HepG2 (cell line): ENCODE measurements around the gene ATAD3C.
"Not testable (repeated sequence)": the region's sequence is repeated elsewhere in the genome, so short reads cannot be mapped to it uniquely, and the experiment has no call there.

Source experiments
- CHD4 ChIP-seq: fragments of 200-600 bp; sonication (generic); IDR thresholded peaks from 2 replicates; pipeline ENCODE4 v1.7.0; 2017; ENCODE audit warnings: mild to moderate bottlenecking, low read length, borderline replicate concordance
- FOXA1 ChIP-seq, 2 experiments: fragments of 450-650 bp in 1 of 2; sonication (generic) in 1 of 2; formaldehyde crosslinking in 1 of 2; IDR thresholded peaks; 2 replicates each; pipeline versions ENCODE4 v1.4.0 to v1.6.1; 2016 to 2020; ENCODE audit warnings: missing genetic modification reagents in 1 of 2
- MEIS1 ChIP-seq: sonication (generic); formaldehyde crosslinking; IDR thresholded peaks from 2 replicates; pipeline ENCODE4 v1.9.0; 2021; ENCODE audit warnings: mild to moderate bottlenecking, missing genetic modification reagents, moderate library complexity, borderline replicate concordance
- TOPORS ChIP-seq: sonication (generic); formaldehyde crosslinking; IDR thresholded peaks from 2 replicates; pipeline ENCODE4 v1.8.0; 2023; ENCODE audit warnings: mild to moderate bottlenecking, missing genetic modification reagents
- USF2 ChIP-seq, 2 experiments: sonication (generic) in 1 of 2; formaldehyde crosslinking in 1 of 2; IDR thresholded peaks; 2 replicates each; pipeline versions ENCODE4 v1.5.1 to v1.6.1; 2011 to 2020; ENCODE audit warnings: borderline replicate concordance in 1 of 2, low read depth in 1 of 2, low read length in 1 of 2, mild to moderate bottlenecking in 1 of 2, missing genetic modification reagents in 1 of 2, moderate library complexity in 1 of 2
- ZNF274 ChIP-seq: sonication (generic); formaldehyde crosslinking; IDR thresholded peaks from 2 replicates; pipeline ENCODE4 v1.5.1; 2020; ENCODE audit warnings: mild to moderate bottlenecking, missing genetic modification reagents
- ZNF574 ChIP-seq: sonication (generic); formaldehyde crosslinking; IDR thresholded peaks from 2 replicates; pipeline ENCODE4 v1.4.0; 2020; ENCODE audit warnings: missing genetic modification reagents
- ZSCAN9 ChIP-seq: IDR thresholded peaks from 2 replicates; pipeline ENCODE4 v1.6.1; 2016; ENCODE audit warnings: borderline replicate concordance
- TF ChIP-seq, protein P1 (sequence below), 2 experiments: fragments of 450-650 bp in 1 of 2; sonication (generic) in 1 of 2; formaldehyde crosslinking in 1 of 2; IDR thresholded peaks; 2 replicates each; pipeline versions ENCODE4 v1.6.1 to v1.8.0; 2016 to 2022; ENCODE audit warnings: antibody characterized with exemption in 1 of 2, mild to moderate bottlenecking in 1 of 2, missing genetic modification reagents in 1 of 2
- TF ChIP-seq, protein P2 (sequence below): sonication (generic); formaldehyde crosslinking; IDR thresholded peaks from 2 replicates; pipeline ENCODE4 v1.4.0; 2020; ENCODE audit warnings: missing genetic modification reagents

GRCh38 chr1:1412311-1412902 lies 37.1 kb upstream of the ATAD3C start:
- TF ChIP-seq, protein P1, sequence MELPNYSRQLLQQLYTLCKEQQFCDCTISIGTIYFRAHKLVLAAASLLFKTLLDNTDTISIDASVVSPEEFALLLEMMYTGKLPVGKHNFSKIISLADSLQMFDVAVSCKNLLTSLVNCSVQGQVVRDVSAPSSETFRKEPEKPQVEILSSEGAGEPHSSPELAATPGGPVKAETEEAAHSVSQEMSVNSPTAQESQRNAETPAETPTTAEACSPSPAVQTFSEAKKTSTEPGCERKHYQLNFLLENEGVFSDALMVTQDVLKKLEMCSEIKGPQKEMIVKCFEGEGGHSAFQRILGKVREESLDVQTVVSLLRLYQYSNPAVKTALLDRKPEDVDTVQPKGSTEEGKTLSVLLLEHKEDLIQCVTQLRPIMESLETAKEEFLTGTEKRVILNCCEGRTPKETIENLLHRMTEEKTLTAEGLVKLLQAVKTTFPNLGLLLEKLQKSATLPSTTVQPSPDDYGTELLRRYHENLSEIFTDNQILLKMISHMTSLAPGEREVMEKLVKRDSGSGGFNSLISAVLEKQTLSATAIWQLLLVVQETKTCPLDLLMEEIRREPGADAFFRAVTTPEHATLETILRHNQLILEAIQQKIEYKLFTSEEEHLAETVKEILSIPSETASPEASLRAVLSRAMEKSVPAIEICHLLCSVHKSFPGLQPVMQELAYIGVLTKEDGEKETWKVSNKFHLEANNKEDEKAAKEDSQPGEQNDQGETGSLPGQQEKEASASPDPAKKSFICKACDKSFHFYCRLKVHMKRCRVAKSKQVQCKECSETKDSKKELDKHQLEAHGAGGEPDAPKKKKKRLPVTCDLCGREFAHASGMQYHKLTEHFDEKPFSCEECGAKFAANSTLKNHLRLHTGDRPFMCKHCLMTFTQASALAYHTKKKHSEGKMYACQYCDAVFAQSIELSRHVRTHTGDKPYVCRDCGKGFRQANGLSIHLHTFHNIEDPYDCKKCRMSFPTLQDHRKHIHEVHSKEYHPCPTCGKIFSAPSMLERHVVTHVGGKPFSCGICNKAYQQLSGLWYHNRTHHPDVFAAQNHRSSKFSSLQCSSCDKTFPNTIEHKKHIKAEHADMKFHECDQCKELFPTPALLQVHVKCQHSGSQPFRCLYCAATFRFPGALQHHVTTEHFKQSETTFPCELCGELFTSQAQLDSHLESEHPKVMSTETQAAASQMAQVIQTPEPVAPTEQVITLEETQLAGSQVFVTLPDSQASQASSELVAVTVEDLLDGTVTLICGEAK (IDR thresholded peaks at IDR 0.05): not testable (repeated sequence)
- TF ChIP-seq, protein P1 (CRISPR knock-in tag; IDR thresholded peaks at IDR 0.05): not testable (repeated sequence)
- TF ChIP-seq ZNF574 (CRISPR knock-in tag); ZNF274 (CRISPR knock-in tag); USF2 (IDR thresholded peaks at IDR 0.05; ENCODE audit: low read depth, low read length); USF2 (CRISPR knock-in tag; IDR thresholded peaks at IDR 0.05; ENCODE audit: borderline replicate concordance); CHD4; MEIS1; TOPORS (CRISPR knock-in tag); ZSCAN9 (CRISPR knock-in tag); FOXA1 (IDR thresholded peaks at IDR 0.05); FOXA1 (CRISPR knock-in tag; IDR thresholded peaks at IDR 0.05): not testable (repeated sequence)
- TF ChIP-seq, protein P2, sequence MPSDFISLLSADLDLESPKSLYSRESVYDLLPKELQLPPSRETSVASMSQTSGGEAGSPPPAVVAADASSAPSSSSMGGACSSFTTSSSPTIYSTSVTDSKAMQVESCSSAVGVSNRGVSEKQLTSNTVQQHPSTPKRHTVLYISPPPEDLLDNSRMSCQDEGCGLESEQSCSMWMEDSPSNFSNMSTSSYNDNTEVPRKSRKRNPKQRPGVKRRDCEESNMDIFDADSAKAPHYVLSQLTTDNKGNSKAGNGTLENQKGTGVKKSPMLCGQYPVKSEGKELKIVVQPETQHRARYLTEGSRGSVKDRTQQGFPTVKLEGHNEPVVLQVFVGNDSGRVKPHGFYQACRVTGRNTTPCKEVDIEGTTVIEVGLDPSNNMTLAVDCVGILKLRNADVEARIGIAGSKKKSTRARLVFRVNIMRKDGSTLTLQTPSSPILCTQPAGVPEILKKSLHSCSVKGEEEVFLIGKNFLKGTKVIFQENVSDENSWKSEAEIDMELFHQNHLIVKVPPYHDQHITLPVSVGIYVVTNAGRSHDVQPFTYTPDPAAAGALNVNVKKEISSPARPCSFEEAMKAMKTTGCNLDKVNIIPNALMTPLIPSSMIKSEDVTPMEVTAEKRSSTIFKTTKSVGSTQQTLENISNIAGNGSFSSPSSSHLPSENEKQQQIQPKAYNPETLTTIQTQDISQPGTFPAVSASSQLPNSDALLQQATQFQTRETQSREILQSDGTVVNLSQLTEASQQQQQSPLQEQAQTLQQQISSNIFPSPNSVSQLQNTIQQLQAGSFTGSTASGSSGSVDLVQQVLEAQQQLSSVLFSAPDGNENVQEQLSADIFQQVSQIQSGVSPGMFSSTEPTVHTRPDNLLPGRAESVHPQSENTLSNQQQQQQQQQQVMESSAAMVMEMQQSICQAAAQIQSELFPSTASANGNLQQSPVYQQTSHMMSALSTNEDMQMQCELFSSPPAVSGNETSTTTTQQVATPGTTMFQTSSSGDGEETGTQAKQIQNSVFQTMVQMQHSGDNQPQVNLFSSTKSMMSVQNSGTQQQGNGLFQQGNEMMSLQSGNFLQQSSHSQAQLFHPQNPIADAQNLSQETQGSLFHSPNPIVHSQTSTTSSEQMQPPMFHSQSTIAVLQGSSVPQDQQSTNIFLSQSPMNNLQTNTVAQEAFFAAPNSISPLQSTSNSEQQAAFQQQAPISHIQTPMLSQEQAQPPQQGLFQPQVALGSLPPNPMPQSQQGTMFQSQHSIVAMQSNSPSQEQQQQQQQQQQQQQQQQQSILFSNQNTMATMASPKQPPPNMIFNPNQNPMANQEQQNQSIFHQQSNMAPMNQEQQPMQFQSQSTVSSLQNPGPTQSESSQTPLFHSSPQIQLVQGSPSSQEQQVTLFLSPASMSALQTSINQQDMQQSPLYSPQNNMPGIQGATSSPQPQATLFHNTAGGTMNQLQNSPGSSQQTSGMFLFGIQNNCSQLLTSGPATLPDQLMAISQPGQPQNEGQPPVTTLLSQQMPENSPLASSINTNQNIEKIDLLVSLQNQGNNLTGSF (CRISPR knock-in tag): not testable (repeated sequence)
